NCI-H2081 (cell line): ENCODE results near the gene PROSER1.
"Not testable (repeated sequence)": the region's sequence is repeated elsewhere in the genome, so short reads cannot be mapped to it uniquely, and the experiment has no call there.

Source experiments
- DNase-seq, 2 experiments: peaks; one replicate each; lab custom pipeline; 2025; lab: John Stamatoyannopoulos, UW

The PROSER1 gene

DNA sequence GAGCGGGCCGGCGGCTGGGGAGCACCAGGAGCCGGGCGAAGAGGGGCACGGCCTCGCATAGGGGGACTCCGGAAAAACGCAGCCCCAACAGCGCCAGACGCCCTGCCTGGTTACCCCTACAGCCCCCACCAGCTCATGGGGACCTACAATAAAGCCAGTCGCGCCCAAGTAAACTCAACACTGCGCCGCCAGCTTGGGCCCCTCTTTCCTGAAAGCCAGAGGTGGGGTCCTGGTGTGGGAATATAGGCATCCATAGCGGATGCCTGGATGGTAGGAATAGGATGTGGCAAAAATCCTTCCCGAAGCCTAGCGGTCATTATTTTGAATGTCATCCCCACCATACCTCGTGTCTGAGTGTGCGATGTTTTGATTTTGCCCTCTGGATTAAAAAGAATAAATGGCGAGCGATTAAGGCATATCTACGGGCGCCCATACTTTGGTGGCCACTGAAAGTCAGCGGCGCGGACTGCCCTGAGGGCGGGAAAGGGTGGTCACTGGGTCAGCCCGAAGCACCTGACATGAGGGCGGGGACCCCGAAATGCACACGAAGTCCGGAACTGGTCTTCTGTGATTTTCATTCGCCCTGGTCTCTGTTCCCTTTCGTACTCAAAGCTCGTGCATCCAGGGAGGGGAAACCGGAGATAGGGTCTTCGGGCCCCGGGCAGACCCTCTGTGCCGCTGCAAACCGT lies at the start of gene PROSER1, which contains the start of gene NHLRC3:
Gene PROSER1 (minus strand): TSS at position 210 of the 689 bp plus-strand sequence. CDS start 847 bp downstream, outside the sequence.
Gene NHLRC3 (plus strand): TSS at position 577 of the 689 bp plus-strand sequence. CDS start 184 bp downstream, outside the sequence.
- peak; percentile 90 to 91 for DNase-seq

DNA sequence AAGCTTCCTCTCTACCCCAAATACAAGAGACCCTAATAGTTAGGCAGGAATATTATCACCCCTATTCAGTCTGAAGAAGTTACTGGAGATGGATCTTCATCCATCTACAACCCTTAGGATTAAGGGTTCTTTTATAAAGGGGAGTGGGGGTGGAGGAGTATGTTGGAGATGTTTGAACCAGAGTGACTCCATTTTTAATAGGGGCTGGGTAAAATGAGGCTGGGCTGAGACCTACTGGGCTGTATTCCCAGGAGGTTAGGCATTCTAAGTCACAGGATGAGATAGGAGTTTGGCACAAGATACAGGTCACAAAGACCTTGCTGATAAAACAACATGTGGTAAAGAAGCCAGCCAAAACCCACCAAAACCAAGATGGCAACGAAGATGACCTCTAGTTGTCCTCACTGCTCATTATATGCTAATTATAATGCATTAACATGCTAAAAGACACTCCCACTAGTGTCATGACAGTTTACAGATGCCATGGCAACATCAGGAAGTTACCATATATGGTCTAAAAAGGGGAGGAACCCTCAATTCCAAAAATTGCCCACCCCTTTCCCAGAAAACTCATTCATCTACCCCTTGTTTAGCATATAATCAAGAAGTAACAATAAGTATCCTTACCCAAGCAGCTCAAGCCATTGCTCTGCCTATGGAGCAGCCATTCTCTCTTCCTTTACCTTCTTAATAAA lies 48.5 kb upstream of the PROSER1 start:
- DNase-seq: not testable (repeated sequence)

DNA sequence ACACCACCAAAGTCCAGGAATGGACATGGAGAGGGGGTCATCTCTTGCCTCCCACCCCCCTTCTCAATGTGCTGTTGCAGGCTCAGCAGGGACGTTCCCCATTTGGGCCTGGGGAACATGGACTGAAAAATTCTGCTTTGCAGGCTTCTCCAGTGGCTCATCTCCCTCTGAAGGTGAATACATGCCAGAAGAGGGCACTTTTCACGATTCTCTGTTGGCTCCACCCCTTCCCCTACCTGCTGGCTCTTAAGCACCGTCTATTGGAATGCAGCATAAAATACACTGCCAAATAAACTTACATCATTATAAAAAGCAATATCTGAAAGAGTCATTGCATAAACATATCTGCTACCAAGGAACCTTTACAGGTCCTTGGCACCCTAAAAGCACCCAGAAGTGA lies 36.1 kb upstream of the PROSER1 start:
- DNase-seq: no peak

DNA sequence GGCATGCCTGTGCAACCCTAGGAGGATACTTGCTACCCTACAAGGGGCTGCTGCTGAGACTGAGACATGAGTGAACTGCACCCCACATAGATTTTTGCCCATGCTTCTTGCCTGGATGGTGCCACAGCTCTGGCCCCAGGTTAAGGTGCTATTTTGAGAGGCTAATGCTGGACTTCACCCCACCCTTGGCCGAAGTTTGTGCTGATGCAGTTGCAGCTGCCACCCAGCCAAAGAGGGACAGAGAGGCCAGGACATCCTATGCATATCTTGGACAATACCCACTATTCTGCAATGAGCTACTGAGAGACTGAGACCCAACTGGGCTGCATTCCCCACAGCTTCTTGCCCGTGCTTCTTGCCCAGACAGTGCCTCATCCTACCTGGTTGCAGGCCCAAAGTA lies 35.0 kb upstream of the PROSER1 start:
- no peak for DNase-seq

DNA sequence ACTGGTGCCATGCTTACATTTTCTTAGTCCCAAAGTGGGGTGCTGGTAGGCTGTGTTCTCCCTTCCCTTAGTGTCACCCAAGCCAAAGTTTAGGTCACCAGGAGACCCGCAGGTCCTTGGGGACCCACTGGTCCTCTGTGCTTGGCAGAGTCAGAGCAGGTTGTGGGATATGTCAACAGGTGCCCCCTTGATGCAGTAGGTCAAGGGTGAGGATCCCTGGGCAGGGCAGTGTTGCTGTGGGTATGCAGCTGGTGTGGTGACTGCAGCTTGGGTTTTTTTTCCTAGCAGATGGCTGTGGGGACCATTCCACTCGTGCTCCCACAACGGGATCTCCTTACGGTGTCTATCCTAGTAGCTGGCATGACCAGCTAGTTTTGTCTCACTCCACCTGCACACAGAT lies 24.1 kb upstream of the PROSER1 start:
- no peak for DNase-seq

DNA sequence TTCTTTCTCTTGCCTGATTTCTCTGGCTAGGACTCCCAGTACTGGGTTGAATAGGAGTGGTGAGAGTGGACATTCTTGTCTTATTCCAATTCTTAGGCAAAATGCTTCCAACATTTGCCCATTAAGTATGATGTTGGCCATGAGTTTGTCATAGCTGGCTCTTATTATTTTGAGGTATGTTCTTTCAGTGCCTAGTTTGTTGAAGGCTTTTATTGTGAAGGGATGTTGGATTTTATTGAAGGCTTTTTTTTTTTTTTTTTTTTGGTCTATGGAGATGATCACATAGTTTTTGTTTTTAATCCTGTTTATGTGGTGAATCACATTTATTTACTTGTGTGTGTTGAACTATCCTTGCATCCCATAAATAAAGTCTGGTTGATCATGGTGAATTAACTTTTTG lies 20.2 kb upstream of the PROSER1 start:
- no peak for DNase-seq

DNA sequence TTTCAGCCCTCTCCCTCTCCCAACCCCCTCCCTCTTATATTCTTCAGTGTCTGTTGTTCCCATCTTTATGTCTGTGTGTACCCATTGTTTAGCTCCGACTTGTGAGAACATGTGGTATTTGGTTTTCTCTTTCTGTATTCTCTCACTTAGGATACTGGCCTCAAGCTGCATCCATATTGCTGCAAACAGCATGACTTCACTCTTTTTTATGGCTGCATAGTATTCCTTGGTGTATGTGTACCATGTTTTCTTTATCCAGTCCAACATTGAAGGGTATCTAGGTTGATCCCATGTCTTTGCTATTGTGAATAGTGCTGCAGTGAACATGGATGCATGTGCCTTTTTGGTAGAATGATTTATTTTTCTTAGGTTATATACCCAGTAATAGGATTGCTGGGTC lies 18.1 kb upstream of the PROSER1 start:
- DNase-seq: no peak

DNA sequence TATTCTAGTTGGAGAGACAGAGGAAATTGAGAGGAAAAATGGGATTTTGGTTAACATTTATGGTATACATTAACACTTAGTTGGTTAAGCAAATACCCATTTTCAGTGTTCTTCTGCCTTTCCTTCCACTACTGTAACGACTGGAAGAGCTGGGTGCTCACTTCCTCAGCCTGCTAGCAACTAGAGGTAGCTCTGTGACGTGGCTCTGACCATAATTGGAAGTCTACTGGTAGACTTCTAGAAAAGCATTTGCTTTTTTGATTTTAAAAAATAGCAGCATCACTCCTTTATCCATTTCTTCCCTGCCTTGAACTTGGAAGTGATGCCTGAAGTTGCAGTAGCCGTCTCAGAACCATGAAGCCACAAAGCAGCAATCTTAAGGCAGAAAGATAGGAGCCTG lies 16.2 kb upstream of the PROSER1 start:
- DNase-seq: peak in 1 of 2 experiments; percentile 7

DNA sequence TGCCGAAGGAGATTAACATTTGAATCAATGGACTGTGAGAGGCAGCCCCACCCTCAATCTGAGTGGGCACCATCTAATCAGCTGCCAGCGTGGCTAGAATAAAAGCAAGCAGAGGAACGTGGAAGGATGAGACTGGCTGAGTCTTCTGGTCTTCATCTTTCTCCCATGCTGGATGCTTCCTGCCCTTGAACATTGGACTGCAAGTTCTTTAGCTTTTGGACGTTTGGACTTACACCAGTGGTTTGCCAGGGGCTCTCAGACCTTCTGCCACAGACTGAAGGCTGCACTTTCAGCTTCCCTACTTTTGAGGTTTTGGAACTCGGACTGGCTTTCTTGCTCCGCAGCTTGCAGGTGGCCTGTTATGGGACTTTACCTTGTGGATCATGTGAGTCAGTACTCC lies 15.1 kb upstream of the PROSER1 start:
- no peak for DNase-seq

DNA sequence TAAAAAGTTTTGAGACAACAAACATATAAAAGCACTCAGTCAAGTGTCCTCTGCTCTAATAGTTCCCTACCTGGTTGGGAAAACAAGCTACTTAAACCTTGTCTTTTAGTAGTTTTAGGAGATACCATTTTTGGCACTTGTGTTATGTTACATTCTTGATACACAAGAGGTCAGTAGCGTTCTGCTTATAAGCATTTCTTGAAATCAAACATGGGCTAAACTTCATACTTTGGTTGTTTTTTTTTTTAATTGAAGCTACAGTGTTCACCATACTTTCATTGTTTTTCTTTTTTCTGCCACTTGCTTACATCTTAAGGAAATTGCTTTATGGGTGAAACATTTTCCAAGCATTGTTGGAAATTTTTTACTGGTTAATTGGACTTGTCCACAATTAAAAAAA lies 13.3 kb upstream of the PROSER1 start:
- peak; percentile 31 to 64 for DNase-seq

DNA sequence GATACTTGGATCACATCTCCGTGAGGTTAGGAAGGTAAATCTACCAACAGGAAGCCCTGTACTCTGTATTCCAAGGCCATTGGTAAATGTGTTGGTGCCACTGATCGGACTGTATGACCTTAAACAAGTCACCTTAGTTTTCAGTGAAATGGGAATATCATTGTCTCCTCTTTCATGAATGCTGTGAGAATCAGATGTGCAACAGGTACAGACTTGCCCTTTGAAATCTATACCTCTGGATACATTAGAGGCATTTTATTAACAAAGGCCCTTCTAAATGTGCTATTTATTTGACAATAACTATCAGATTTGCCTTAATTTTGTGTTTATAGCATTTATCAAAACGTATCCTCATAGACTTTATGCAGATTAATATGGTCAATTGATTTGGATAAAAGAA lies 11.4 kb upstream of the PROSER1 start:
- DNase-seq: no peak

DNA sequence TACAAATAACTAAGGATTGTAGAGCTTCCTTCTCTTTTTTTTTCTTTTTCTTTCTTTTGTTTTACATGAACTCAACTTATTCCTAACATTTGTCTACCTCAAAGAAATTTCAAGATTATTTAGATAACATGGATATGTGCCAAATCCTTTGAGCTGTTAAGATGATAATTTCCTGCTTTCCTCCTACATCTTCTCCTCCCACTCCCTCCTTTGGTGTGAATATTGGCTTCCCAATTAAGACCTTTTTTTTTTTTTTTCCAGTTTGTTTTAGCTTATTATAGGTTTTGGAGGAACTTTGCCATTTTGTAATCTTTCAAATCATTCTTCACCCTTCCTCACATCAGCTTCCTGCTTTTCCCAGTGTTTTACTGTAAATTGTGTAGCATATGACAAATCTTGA lies 10.9 kb upstream of the PROSER1 start:
- no peak for DNase-seq

DNA sequence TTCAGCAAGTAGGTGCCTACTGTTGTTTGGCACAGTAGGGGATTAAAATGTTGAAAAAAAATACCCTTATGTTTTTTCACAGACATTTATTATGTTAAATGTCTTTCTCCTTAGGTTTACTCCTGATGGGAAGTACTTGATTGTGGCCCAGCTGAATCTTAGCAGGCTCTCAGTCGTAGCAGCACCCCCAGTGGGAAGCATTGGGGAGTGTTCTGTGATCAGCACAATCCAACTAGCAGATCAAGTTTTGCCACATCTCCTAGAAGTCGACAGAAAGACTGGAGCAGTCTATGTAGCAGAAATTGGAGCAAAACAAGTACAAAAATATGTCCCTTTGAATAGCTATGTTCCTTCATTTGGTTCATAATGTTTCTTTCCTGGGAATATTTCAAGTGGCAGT lies 9.7 kb upstream of the PROSER1 start:
- peak in 1 of 2 experiments; percentile 7 for DNase-seq

DNA sequence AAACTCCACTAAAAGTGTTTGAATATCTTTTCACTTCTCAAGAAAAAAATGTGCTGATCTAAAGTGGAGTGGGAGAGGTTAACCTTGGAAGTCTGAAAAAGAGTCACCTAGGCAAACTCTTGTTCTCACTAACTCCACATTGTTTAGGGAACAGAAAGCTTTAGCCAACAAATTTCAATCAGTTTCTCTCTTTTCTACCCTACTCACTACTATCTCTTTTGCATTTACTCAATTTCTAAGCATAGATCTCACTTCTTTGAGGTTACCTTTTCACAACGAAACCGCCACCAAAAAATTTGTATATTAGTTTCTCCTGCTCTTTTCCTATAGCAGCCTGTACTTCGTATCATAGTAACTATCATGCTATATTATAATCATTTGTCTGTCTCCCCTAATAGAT lies 6.6 kb upstream of the PROSER1 start:
- no peak for DNase-seq

DNA sequence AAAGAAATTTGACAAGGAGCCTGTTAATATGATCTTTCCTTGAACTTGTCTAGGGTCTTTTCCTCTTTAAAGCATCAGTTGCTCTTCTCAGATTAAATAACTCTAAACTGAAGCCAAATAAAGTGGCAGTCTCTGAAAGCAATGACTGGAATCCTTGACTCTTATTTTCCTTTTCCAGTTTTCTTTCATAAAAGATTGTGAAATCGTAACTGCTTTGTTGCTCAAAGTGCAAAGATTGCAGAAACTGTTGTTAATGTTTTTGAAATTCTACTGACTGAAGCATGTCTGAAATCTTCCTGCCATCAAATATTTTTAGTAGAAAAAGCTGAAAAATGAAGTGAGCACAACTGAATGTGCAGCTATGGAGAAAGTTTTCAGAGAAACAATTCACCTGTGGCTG lies 2.3 kb upstream of the PROSER1 start:
- no peak for DNase-seq

DNA sequence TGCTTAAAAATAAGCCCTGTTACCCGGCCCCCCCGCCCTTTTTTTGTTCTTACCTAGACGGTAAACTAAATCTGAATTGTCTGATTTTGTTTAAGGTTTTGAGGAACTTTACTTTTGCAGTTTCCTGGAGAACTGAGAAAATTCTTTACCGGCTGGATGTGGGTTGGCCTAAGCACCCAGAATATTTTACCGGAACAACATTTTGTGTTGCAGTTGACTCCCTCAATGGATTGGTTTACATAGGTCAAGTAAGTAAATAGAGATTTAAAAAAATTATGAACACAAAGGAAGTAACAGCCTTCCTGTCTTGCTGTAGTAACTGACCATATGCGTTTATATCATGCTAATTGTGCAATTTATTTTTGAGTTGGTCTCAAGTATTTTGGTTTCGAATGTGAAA lies 1.2 kb upstream of the PROSER1 start:
- DNase-seq: peak in 1 of 2 experiments; percentile 25

DNA sequence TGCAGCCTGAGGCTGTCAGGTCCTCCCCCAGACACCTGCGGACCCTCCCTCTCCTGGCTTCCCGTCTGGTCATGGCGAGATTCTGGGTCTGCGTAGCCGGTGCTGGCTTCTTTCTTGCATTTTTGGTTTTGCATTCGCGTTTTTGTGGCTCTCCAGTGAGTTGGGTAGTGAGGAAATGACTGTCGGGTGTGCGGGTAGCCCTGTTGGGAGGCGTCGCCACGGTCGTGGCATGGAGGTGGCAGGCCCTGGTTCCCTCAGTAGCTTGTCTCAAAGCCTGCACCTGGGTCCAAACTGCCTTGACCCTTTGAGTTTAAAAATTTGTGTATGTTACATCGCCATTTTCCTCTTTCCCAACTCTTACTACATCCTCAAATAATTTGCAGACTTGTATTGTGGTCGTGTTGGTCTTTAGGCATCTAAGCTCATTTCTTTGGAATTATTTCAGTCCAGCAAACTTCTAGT lies 711 bp upstream of the PROSER1 start:
- peak in 1 of 2 experiments; percentile 57 for DNase-seq

DNA sequence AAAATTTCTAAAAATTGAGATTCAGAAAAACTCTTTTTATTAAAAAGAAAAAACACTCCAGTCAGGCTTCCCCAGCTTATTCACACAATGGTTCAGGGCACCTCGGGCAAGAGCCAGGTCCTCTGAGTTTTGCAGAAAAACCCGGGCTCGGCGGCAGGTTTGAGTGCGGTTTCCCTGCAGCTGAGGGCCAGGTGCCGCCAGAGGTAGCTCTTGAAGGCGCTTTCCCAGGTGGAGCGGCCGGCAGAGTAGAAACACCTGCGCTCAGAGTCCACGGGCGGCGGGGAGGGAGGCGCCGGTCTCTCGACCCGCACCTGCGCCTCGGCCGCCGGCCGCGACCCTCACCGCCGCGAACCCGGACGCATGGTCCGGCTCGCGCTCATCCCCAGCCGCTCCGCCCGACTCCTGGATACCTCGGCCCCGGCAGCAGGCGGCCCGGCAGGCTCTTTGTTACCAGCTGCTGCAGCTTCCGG lies 444 bp downstream of the PROSER1 start:
- peak in 1 of 2 experiments; percentile 78 for DNase-seq

DNA sequence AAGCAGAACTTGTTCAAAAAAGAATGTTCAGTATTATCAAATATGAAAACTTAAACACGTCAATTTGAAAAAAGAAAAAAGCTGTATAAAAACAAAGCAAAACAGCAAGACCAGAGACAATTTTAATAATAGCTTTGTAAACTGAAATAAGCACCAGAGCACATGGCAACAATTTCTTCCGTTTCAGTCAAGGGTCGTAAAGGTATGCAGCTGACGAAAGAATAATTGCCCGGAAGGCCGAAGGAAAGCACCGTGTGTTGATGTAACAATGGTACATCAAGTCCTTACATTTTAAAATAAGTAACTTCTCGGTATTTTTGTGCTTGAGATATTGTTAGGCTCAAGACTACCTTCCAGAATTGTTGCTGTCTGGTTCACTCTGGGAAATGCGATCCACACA lies 1.7 kb downstream of the PROSER1 start:
- DNase-seq: peak in 1 of 2 experiments; percentile 35

DNA sequence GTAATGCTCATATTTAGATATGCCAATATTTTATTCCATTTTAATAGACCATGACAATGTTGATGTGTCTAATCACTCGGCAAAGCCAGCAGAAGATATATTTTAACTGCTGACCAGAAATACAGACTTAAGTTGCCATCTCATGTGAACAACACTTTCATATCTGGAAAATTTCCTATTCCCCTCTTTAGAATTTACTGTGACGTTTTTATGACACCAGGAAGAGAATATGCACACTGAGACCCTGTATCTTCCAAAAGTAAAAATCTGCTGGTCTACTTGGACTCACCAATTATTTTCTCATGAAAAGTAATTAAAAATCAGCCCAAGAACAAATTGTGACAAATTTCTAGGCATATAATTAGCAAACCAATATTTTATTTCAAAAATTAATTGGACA lies 2.1 kb downstream of the PROSER1 start:
- no peak for DNase-seq

DNA sequence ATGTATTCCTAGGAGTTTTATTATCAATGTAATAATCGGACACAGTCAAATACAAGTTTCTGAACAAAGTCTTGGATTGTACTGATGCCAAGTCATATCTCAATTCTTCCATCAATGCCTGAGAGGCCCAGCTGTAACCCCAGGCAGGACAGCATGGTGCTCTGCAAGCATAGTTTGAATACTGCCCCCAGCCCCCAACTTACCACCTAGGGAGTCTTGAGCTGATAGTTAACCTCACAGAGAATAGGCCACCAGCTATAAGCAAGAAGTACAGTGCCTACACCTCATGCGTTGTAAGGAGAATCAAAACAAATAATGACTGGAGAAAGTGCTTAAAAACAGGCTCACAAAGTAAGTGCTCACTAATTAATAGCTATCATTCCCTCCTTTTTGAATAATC lies 2.7 kb downstream of the PROSER1 start:
- peak in 1 of 2 experiments; percentile 21 for DNase-seq

DNA sequence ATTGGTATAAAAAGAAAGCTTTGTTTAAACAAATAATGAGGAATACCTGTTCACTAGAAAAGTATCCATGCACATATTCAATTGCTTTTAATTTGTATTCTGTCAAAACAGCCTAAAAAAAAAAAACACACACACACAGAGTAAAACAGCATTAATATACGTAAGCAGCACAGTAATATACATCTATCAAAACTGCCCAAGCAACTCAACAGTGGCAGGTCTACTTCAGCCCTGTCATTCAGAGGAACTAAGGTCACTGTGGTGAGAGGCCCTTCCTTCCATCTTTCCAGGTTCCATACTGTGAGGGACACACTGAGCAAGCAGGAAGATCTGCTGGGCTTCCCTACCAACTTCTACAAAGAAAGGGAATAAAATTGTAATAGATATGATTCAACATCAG lies 3.8 kb downstream of the PROSER1 start:
- no peak for DNase-seq

DNA sequence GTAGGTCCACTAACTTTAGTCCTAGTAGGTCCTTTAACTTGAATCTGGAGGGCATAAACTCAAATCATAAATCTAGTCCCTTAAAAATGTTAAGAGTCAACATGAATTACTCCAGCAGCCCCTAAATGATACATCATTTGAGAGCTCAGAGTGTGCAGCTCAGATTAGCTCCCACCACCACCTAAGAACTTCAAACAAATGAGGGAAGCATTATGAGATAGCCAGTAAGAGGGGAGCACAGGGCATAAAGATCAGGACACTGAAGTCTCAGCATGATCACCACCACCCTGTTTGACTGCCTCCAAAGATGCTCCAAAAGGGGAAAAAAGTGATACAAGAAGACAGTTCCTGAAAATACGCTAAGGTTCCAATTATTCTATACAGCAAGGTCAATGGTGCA lies 5.7 kb downstream of the PROSER1 start:
- DNase-seq: no peak
